Measurements from ENCODE around the gene GCG.

- no peak for TF ChIP-seq EP300 (IDR thresholded peaks at IDR 0.05; ENCODE audit: borderline replicate concordance in 1 of 2, low read depth in 1 of 2, low read length in 1 of 2)
- no peak for TF ChIP-seq CTCF (IDR thresholded peaks at IDR 0.05)
Observed at GRCh38 chr2:162175714-162176113, 23.7 kb upstream of the GCG start.
